Adrenal gland (tissue), 5 donors: ENCODE data around the gene ENAH.

Experiments
- CTCF ChIP-seq, 6 experiments: fragments of 450-650 bp in 4 of 6; fragments of 200-600 bp in 2 of 6; sonication (generic) in 1 of 6; IDR thresholded peaks; 1 replicate in 5 of 6; 2 replicates in 1 of 6; pipeline versions ENCODE4 v1.5.1 to v1.8.0; 2016 to 2021; ENCODE audit warnings: antibody characterized with exemption in 6 of 6, mild to moderate bottlenecking in 2 of 6, moderate library complexity in 1 of 6
- POLR2A ChIP-seq, 2 donors: fragments of 450-650 bp; IDR thresholded peaks; one replicate each; pipeline ENCODE4 v1.6.1; 2017; ENCODE audit warnings: antibody characterized with exemption in 2 of 2, mild to moderate bottlenecking in 2 of 2, moderate library complexity in 1 of 2
- donor health status: DM: no; HTN: no; CAD: no.

DNA sequence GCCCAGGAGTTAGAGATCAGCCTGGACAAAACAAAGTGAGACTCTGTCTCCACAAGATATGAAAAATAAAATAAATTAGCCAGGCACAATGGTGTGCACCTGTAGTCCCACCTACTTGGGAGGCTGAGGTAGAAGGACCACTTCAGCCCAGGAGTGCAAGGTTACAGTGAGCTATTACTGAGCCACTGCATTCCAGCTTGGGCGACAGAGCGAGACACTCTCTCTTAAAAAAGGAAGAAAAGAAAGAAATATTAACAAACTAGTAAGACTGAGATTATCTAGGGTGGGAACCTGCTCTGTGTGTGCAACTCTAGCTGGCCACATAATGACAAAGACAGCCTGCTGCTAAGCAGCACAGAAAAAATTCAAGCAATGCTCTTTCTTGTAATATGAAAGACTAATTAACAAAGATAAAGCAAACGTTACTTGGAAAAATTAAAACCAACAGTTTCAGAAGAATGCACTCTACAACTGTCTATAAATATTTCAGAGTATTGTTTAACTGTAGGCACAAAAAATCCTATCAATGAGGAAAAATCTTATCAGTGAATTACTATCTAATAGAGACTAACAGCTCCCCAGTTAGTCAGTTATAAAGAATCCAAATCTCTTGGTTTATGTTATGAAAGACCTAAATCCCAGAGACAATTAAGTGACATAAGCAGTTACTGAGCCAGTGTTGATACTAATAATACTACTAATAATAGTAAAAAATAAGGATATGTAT is 74.5 kb downstream of the ENAH start:
- TF ChIP-seq CTCF (IDR thresholded peaks at IDR 0.05): no peak
- no peak for TF ChIP-seq POLR2A (IDR thresholded peaks at IDR 0.05)
